ENCODE measurements around the gene P2RY8. TPM values are rescaled to one million over a fixed set of nuclear protein-coding genes. Genes with fewer than 3 reads are reported as not detected.

Gene P2RY8
- total RNA-seq, 4 donors from 2014 or later: 0.98 to 7.1 (median 2.7) TPM

GRCh38 chrX:1423215-1423614, 113.8 kb downstream of the P2RY8 start:
- no peak for TF ChIP-seq CTCF (IDR thresholded peaks at IDR 0.05; ENCODE audit: low read depth)

GRCh38 chrX:1422135-1422465, 114.9 kb downstream of the P2RY8 start:
- TF ChIP-seq CTCF (IDR thresholded peaks at IDR 0.05; ENCODE audit: low read depth): no peak

- TF ChIP-seq CTCF (IDR thresholded peaks at IDR 0.05; ENCODE audit: low read depth): no peak
Measured at GRCh38 chrX:1421433-1422134, 115.4 kb downstream of the P2RY8 start.

- no peak for TF ChIP-seq CTCF (IDR thresholded peaks at IDR 0.05; ENCODE audit: low read depth)
Measured at GRCh38 chrX:1420371-1420770, 116.6 kb downstream of the P2RY8 start.

- TF ChIP-seq CTCF (IDR thresholded peaks at IDR 0.05; ENCODE audit: low read depth): no peak
Measured at GRCh38 chrX:1419545-1420355, 117.2 kb downstream of the P2RY8 start.

- TF ChIP-seq CTCF (IDR thresholded peaks at IDR 0.05; ENCODE audit: low read depth): no peak
Measured at GRCh38 chrX:1418901-1419544, 118.0 kb downstream of the P2RY8 start.

Data from subcutaneous adipose tissue (tissue), 4 donors.